Measurements from ENCODE around the gene PTX3.

PTX3 gene

GRCh38 chr3:157427901-157428300, 8.7 kb upstream of the PTX3 start:
- no peak for DNase-seq

- DNase-seq, result no peak
Measured at GRCh38 chr3:157428853-157429252, 7.8 kb upstream of the PTX3 start.

- DNase-seq, result no peak
Measured at GRCh38 chr3:157429708-157430107, 6.9 kb upstream of the PTX3 start.

GRCh38 chr3:157438194-157438730, 1.6 kb downstream of the PTX3 start:
- DNase-seq, result no peak

GRCh38 chr3:157441102-157441624, 4.5 kb downstream of the PTX3 start:
- no peak for DNase-seq

- DNase-seq, result no peak
Measured at GRCh38 chr3:157442729-157443128, 6.1 kb downstream of the PTX3 start.

- DNase-seq, result no peak
Measured at GRCh38 chr3:157443905-157444796, 7.5 kb downstream of the PTX3 start.

GRCh38 chr3:157444797-157445184, 8.1 kb downstream of the PTX3 start:
- DNase-seq, result no peak

GRCh38 chr3:157445857-157446256, 9.2 kb downstream of the PTX3 start:
- no peak for DNase-seq

GRCh38 chr3:157447026-157447694, 10.5 kb downstream of the PTX3 start:
- no peak for DNase-seq

- no peak for DNase-seq
Measured at GRCh38 chr3:157452097-157452496, 15.4 kb downstream of the PTX3 start.

- no peak for DNase-seq
Measured at GRCh38 chr3:157453824-157454223, 17.2 kb downstream of the PTX3 start.

- DNase-seq, result no peak
Measured at GRCh38 chr3:157459706-157460105, 23.1 kb downstream of the PTX3 start.

- DNase-seq, result no peak
Measured at GRCh38 chr3:157460253-157460652, 23.6 kb downstream of the PTX3 start.

GRCh38 chr3:157463816-157464215, 27.2 kb downstream of the PTX3 start:
- DNase-seq, result no peak

- no peak for DNase-seq
Measured at GRCh38 chr3:157464321-157464720, 27.7 kb downstream of the PTX3 start.

- no peak for DNase-seq
Measured at GRCh38 chr3:157465741-157466140, 29.1 kb downstream of the PTX3 start.

GRCh38 chr3:157467200-157467599, 30.6 kb downstream of the PTX3 start:
- no peak for DNase-seq

GRCh38 chr3:157469561-157470294, 33.1 kb downstream of the PTX3 start:
- DNase-seq, result no peak

- no peak for DNase-seq
Measured at GRCh38 chr3:157471064-157471463, 34.4 kb downstream of the PTX3 start.

GRCh38 chr3:157472648-157473047, 36.0 kb downstream of the PTX3 start:
- DNase-seq, result no peak

GRCh38 chr3:157475921-157476414, 39.3 kb downstream of the PTX3 start:
- DNase-seq, result no peak

GRCh38 chr3:157477441-157477840, 40.8 kb downstream of the PTX3 start:
- no peak for DNase-seq

All from stimulated activated CD4-positive, alpha-beta T cell treated with anti-CD3 and anti-CD28 coated beads, Interleukin-4, amount 100 ng/mL, for 4 hours (primary cell).